Activated gamma-delta T cell treated with anti-CD3 and anti-CD28 coated beads, Interleukin-2, amount 50 U/mL, for 16 hours (primary cell): ENCODE results near the gene MYBL2.
A peak's percentile ranks its signal among the peaks of the same experiment; 100 is the strongest.

Experiments
- DNase-seq: peaks from one replicate; pipeline ENCODE4 v3.0.0-alpha.2; 2020; ENCODE audit warnings: low read depth

The MYBL2 gene

GRCh38 chr20:43682446-43682845 is 15.5 kb downstream of the MYBL2 start:
- no peak for DNase-seq

GRCh38 chr20:43686820-43687219 is 19.9 kb downstream of the MYBL2 start:
- no peak for DNase-seq

- no peak for DNase-seq
These were observed 22.3 kb downstream of the MYBL2 start for GRCh38 chr20:43689165-43689564.

GRCh38 chr20:43690943-43691598 is 24.2 kb downstream of the MYBL2 start:
- DNase-seq, result no peak

GRCh38 chr20:43691928-43692524 is 25.1 kb downstream of the MYBL2 start:
- DNase-seq, result peak; percentile 23

GRCh38 chr20:43694763-43695162 is 27.8 kb downstream of the MYBL2 start:
- DNase-seq, result no peak

- DNase-seq, result no peak
These were observed 28.7 kb downstream of the MYBL2 start for GRCh38 chr20:43695571-43695970.

- DNase-seq, result no peak
These were observed 33.1 kb downstream of the MYBL2 start for GRCh38 chr20:43699941-43700565.

- DNase-seq, result no peak
These were observed 33.7 kb downstream of the MYBL2 start for GRCh38 chr20:43700627-43701026.

GRCh38 chr20:43702502-43702901 is 35.6 kb downstream of the MYBL2 start:
- DNase-seq, result no peak

GRCh38 chr20:43710370-43711044 is 43.6 kb downstream of the MYBL2 start:
- DNase-seq, result no peak

- DNase-seq, result no peak
These were observed 44.3 kb downstream of the MYBL2 start for GRCh38 chr20:43711098-43711654.

- no peak for DNase-seq
These were observed 48.1 kb downstream of the MYBL2 start for GRCh38 chr20:43715044-43715443.

GRCh38 chr20:43715511-43715910 is 48.6 kb downstream of the MYBL2 start:
- no peak for DNase-seq

GRCh38 chr20:43716123-43716522 is 49.2 kb downstream of the MYBL2 start:
- DNase-seq, result no peak

- DNase-seq, result no peak
These were observed 50.1 kb downstream of the MYBL2 start for GRCh38 chr20:43716757-43717615.

- no peak for DNase-seq
These were observed 50.7 kb downstream of the MYBL2 start for GRCh38 chr20:43717616-43717995.

- DNase-seq, result no peak
These were observed 53.1 kb downstream of the MYBL2 start for GRCh38 chr20:43720007-43720406.

GRCh38 chr20:43721097-43721428 is 54.1 kb downstream of the MYBL2 start:
- DNase-seq, result no peak

GRCh38 chr20:43721429-43722152 is 54.7 kb downstream of the MYBL2 start:
- DNase-seq, result no peak

GRCh38 chr20:43722153-43722505 is 55.2 kb downstream of the MYBL2 start:
- DNase-seq, result peak; percentile 36
